GM19463 (cell line): ENCODE measurements around the gene SYNGR3.
"Not testable (repeated sequence)": the region's sequence is repeated elsewhere in the genome, so short reads cannot be mapped to it uniquely, and the experiment has no call there.

Experiments used
- ATAC-seq: cut with Tn5 transposase; IDR thresholded peaks from one replicate; pipeline ENCODE4 v1.9.1; 2021; ENCODE audit warnings: mild to moderate bottlenecking, moderate library complexity; ENCODE audit not compliant: unreplicated experiment

The SYNGR3 gene

DNA sequence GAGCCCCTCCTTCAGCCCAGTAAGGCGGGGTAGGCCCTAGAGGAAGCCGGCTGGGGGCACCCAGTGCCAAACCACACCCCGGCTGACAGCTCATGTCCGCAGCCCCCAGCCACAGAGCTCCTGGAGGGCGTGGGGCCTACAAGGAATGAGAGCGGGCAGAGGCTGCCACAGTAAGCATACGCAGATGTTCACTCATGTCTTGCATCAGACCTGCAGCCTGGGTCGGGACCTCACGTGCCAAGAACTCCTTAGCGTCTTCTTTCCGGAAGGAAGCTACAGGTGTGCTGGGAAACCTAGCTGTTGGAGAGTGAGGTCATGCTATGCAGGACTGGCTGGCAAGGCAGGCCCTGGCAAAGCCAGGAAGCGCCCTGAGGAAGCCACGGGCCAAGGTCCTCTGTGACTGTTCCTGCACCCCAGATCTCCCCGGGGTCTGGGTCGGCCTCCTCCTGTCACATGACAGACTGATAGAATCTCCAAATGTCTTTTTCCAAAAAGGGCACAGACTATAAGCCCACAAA is 18.3 kb downstream of the SYNGR3 start:
- ATAC-seq = no peak

DNA sequence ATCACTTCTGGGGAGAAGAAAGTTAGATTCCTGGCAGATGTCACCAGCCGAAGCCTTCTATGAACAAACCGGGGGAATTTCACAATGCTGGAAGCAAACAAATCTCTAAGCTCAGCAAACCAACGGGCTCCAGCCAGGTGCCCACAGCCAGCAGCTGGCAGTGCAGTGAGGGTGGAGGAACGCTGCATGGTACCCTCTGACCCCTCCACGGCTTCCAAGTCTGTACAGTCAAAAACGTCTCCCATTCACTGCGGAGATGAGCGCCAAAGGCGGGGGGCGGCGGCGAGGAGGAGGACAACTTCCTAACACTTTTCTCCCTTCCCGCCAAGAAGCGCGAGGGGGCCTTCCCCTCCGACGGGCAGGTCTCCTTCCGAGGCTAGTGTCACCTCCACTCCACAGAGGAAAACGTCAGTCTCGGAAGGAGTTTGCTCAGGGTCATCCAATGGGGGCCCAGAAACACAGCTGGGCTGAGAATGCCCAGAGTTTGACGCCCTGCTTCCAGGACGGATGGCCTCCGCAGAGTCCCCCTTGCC is 18.9 kb downstream of the SYNGR3 start:
- ATAC-seq = no peak

DNA sequence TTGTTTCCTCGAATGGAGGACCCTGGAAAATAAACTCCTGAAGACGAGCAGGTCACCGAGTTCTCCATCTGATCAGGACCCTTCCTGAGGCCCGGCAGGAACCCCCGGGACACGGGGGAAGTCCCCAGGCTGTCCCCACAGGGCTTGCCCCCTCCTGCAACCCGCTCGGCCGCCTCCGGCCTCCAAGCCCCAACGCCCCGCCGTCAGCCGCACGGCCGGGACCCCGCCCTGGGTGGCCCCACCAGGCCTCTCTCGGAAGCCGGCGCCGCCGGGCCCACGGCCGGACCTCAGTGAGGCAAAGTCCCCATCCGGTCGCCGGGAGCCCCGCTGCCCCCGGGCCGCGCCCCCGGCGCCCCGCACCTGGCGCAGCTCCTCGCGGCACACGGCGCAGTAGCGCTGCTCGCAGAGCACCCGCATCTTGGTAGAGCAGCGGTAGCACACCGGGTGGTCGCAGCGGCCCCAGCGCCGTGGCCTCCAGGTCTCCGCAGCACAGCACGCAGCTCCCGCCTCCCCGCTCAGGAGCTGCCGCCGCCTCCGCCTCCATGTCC is 19.5 kb downstream of the SYNGR3 start:
- ATAC-seq = peak; percentile 26

DNA sequence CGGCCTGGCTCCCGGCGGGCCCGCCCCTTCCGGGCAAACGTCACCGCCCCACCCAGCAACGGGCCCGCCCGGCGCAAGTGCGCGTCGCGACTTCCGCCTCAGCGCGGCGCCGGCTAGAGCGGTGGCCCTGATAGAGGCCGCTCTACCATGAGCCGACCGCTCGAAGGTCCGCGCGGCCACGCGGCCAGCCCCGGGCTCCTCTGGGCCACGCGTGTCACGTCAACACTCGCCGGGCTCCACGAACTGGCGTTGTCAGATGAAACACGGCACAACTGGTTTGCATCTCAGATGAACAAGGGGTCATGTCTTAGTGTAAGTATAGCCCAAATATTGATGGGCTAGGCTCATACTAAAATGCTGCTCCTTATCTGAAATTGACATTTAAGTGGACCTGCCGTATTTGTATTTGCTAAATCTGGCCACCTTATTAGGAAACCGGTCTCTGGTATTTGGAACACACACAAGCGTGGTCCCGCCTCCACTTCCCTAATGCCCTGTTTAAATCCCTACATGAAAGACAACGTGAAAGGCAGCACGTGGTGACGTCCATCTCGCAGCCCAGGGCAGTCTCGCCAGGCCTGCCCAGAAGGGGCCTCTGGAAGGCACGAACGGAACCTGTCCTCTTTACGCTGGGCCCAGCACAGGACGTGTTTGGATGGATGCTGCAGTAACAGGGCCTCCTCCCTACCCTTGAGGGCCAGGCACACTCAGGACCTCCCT is 20.2 kb downstream of the SYNGR3 start, which contains the start of gene ZNF598:
Gene ZNF598, minus strand, starts transcription at position 31 of the 720 bp plus-strand sequence.
- peak; percentile 90 for ATAC-seq

DNA sequence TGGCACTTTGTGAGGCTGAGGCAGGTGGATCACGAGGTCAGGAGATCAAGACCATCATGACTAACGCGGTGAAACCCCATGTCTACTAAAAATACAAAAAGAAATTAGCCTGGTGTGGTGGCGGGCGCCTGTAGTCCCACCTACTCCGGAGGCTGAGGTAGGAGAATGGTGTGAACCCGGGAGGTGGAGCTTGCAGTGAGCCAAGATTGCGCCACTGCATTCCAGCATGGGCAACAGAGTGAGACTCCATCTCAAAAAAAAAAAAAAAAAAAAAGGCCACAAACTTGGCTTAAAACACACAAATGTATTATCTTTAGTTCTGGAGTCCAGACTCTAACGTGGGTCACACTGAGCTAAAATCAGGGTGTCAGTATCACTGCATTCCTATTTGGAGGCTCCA is 22.0 kb downstream of the SYNGR3 start:
- ATAC-seq = not testable (repeated sequence)

DNA sequence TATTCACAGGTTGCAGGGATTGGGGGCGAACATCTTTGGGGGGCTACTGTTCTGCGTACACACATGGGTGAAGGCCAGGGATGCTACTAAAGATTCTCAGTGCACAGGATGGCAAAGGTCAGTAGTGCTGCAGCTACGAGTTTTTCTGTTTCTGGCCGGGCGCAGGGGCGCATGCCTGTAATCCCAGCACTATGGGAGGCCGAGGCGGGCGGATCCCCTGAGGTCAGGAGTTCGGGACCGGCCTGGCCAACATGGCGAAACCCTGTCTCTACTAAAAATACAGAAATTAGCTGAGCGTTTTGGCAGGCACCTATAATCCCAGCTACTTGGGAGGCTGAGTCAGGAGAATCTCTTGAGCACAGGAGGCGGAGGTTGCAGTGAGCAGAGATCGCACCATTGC is 23.8 kb downstream of the SYNGR3 start:
- ATAC-seq = no peak

DNA sequence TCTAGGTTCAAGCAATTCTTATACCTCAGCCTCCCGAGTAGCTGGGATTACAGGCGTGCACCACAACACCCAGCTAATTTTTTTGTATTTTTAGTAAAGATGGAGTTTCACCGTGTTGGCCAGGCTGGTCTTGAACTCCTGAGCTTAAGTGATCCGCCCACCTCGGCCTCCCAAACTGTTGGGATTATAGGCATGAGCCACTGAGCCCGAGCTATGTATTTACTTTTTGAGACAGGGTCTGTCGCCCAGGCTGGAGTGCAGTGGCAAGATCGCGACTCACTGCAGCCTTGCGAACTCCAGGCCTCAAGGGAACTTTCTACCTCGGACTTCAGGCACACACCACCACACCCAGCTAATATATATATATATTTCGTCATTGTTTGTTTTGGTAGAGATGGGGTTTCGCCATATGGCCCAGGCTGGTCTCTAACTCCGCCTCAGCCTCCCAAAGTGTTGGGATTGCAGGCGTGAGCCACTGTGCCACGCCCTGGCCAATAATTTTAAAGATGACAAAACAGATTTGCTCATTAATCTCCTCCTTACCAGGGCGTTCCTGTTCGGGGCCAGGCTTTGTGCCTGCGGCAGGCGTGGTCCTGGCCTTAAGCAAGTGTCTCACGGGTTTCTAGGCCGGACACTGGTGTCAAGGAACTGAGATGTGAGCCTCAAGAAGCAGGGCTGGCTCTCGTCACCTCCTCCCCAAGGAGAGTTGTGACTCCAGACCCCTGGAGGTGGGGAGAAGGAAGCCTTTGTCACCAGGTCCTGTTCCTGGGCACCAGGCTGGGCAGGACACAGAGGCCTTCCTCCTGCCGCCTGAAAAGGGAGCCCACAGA is 25.6 kb downstream of the SYNGR3 start:
- ATAC-seq = no peak

DNA sequence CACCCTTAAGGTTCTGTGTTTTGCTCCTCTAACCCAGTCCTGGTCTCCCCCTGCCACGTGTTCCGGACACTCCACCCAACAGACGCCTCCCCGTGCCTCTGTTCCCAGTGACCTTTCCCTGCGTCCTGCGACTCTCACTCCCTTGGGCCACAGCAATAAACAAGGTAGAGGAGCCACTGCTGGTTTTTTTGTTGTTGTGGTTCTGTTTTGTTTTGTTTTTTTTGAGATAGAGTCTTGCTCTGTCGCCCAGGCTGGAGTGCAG is 26.1 kb downstream of the SYNGR3 start:
- ATAC-seq = no peak

DNA sequence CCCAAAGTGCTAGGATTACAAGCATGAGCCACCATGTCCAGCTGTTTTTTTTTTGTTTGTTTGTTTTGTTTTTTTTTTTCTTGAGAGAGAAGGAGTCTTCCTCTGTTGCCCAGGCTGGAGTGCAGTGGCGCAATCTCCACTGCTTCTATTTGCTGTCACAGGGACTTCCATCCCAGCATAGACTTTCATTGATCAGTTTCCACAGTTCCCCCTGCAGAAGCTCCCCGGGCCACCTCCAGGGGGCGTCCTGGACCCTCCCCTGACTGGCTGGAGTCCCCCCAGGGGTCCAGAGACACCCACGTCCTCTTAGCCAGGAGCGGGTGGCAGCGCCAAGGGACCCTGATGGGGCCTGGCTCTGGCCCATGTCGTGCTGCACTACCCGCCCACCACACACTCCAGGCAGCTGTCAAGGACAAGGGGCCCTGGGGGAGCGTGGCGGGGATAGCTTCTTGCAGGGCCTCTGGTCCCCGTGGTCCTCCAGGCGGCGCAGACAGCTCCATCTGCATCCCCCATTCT is 26.7 kb downstream of the SYNGR3 start:
- ATAC-seq = no peak

DNA sequence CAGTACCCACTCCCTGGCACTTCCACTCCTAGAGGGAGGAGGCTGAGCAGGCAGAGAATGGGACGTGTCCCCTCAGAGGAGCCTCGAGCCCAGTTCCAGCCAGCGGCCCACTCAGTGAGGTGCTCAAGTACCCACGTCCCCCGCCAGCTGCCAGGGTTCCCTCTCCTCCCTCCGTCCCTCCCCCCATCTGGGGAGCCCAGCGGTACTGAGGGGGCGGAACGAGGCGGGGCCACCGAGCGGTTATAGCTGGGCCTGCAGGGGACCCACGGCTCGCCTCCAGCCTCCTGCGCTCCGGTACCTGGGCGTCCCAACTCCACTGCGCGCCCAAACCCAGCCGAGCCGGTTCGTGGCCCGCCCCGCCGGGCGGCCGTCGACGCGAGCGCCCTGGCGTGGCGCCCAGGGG is 29.7 kb downstream of the SYNGR3 start, which contains the start of gene NPW:
Gene NPW, plus strand, starts transcription at position 268 of the 403 bp plus-strand sequence.
- no peak for ATAC-seq

DNA sequence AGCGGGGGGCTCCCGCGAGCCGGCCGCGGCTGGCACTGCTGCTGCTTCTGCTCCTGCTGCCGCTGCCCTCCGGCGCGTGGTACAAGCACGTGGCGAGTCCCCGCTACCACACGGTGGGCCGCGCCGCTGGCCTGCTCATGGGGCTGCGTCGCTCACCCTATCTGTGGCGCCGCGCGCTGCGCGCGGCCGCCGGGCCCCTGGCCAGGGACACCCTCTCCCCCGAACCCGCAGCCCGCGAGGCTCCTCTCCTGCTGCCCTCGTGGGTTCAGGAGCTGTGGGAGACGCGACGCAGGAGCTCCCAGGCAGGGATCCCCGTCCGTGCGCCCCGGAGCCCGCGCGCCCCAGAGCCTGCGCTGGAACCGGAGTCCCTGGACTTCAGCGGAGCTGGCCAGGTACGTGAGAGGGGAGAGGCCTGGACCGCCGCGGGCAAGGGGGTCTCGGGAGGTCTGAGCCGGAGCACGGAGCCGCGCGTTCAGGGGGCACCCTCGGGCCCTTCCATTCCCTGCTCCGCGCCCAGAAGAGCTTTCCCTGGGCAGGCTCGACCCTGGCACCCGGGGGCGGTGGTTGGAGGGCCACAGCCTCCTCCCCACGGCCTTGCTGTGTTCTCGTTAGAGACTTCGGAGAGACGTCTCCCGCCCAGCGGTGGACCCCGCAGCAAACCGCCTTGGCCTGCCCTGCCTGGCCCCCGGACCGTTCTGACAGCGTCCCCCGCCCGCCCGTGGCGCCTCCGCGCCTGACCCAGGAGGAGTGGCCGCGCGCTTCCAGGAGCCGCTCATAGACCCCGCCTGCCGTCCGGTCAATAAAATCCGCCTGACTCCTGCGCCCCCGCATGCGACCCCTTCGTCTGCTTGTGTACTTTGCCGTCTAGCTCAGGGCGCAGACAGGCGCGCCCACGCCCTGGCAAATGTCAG is 30.4 kb downstream of the SYNGR3 start:
- ATAC-seq = no peak

DNA sequence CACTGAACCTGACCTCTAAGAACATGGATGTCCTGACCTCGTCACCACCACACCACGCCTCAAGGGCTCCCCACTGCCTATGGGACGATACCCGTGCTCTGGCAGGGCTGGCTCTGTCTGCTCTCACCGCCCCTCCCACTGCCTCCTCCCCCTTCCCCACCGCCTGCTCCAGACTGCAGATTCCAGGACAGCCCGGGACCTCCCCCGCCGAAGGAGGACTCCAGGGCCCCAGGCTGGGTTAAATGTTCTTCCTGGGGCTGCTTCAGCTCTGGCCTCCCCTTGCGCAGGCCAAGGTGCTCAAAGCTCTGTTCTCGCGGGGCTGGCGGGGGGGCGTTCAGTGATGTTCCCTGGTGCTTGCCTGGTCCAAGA is 32.9 kb downstream of the SYNGR3 start:
- ATAC-seq = no peak

DNA sequence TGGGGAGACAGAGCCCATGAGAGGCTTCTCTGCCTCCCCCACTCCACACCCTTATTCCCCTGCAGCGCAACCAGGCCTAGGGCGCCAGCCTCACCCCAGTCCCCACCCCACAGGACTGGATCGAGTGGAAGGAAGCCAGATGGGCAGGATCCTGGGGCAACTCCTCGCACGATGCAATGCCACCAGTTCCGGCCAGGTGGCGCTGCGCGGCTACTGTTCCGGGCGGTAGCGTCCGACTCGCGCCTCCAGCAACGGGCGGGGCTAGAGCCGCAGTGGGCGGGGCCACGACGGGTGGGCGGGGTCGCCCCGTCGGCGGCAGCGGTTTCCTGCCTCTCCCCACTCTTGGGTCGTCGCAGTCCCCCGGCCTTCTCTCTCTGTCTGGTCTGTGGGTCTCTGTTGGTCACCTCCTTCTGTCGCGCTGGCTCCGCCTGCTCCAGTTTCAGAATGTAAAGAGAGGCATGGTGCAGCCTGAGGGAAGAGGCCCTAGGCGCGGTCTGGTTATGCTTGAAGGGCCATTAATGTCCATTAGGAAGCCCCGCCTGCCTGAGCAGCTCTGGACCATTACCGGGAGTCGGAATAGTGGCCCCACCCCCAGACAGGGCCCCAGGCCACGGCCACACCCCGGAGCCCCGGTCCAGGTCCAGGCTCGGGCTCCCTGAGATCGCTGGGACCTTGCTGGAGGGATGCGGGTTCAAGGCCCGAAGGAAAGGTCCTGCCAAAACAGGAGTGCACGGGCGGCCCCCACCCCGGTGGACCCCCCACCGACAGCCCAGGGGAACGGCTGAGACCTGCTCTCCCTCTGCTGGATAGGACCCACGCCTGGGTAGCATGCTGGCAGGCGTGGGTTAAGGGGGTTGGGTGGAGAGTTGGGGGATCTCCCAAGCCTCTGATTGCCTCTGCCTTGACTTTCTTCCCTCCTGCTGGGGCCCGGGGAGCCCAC is 33.6 kb downstream of the SYNGR3 start:
- ATAC-seq = peak; percentile 65

DNA sequence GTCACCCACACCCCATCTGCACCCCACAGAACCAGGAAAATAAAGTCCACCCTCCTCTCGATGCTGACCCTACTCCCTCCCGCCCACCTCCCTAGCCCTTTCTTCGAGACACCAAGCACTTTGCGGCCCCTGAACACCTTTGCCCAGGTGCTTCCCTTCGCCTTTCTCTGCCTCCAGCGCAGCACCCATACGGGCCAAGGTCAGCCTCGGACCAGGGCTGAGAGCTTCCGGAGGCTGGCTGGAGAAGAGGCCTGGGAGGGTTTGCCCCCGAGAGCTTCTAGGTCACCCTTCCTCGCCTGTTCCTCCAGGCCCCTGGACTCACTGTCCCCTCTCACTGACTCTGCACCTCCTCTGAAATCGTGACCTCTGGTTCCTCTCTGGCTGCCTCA is 34.3 kb downstream of the SYNGR3 start:
- no peak for ATAC-seq

DNA sequence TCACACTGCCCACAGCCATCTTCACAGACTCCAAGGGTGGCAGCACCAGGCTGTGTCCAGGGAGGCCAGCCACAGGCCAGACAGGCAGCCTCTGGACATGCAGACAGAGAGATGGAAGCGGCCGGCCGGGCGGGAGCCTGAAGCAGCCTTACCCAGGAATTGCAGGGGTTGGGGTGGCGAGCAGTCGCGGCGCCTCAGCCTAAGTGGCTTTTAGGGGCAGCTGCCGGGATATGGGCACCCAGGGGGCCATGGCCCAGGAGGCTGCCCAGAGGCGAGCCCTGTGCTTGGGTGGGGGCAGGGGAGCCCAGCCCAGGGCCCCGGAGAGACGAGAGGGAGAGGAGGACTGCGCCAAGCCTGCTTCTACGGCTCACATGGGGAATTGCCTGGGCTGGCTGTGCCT is 35.5 kb downstream of the SYNGR3 start:
- ATAC-seq = no peak

DNA sequence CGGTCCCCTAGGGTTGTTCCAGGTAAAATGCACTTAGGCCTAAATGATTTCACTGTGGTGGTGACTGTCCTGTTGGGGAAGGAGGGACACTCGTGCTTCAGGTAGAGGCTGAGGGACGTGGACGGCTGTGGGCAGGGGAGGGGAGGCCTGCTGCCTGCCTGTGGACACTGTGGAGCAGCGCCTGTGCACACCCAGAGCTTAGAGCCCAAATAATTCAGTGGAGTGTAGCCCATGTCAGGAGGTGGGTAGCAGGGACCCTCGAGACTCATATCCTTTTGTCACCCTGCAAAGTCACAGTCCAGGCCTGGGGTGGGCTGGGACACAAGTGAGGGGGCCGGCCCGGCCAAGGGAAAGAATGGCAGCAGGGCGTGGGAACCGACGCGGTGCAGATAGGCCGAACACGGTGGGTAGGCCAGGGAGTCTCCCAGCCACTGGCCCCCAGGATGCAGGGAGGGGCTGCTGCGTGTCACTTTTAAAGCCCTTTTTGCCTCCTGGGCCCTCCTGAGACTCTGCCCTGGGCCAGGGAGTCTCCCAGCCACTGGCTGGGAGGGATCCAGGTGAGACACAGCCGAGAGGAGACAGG is 36.2 kb downstream of the SYNGR3 start:
- no peak for ATAC-seq

DNA sequence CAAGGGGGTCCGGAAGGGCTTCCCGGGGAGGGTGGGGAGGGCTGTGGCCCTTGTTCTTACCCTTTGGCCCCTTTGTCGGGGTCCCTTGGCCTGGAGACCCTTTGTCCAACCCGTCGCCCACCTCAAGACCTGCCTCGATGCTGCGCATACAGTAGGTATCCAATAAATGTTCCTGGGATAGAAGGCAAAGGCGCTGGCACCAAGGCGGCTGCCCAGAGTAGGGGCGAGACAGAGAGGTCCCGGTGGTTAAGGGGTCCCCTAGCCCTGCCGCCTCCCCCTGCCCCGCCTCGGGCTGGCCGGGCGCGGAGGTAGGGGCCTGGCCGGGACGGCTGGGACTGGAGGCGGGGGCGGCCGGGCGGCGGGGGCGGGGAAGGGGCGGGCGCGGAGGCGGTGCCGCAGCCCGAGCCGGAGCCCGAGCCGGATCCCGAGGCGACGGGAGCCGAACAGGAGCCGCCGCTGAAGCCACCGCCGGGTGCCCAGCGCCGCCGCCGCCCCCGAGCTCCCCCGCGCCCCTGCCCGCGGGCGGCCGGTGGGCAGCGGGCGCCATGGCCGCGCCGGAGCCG is 36.8 kb downstream of the SYNGR3 start, which contains the start of gene NHERF2:
Gene NHERF2, plus strand, starts transcription at position 442 of the 563 bp plus-strand sequence. Its CDS starts 104 bp downstream, at position 546.
- no peak for ATAC-seq
